T-helper 1 cell treated with Interleukin-12 subunit alpha and Interleukin-12 subunit beta and Interleukin-4 antibody, amounts not matched to agents 30 μg/mL and 1 μg/mL, for 36 hours (primary cell): ENCODE data around the gene ROS1.
"Not testable (repeated sequence)": the region's sequence is repeated elsewhere in the genome, so short reads cannot be mapped to it uniquely, and the experiment has no call there.

ENCODE experiments used
- H3K27ac Mint-ChIP-seq: one replicate; pipeline ENCODE4 v1.8.0; 2021; ENCODE audit warnings: mild to moderate bottlenecking, mixed read lengths
- H3K27me3 Mint-ChIP-seq: one replicate; pipeline ENCODE4 v1.8.0; 2021; ENCODE audit warnings: low read depth, mixed read lengths
- H3K36me3 Mint-ChIP-seq: one replicate; pipeline ENCODE4 v1.8.0; 2021; ENCODE audit warnings: low read depth, mixed read lengths
- H3K4me1 Mint-ChIP-seq: one replicate; pipeline ENCODE4 v1.8.0; 2021; ENCODE audit warnings: low read depth, mixed read lengths
- H3K4me3 Mint-ChIP-seq: one replicate; pipeline ENCODE4 v1.8.0; 2021; ENCODE audit warnings: mild to moderate bottlenecking, moderate library complexity, mixed read lengths
- H3K9me3 Mint-ChIP-seq: one replicate; pipeline ENCODE4 v1.8.0; 2021; ENCODE audit warnings: mixed read lengths

The ROS1 gene

GRCh38 chr6:117265410-117266256, 160.1 kb downstream of the ROS1 start, which contains the start of gene VGLL2:
Gene VGLL2, plus strand, starts transcription at chr6:117265558. Its CDS starts 206 bp downstream, at chr6:117265764.
- H3K4me1 Mint-ChIP-seq, result peaks cover 11% of the 10 kb centered on the region
- no peak within 1 kb of the TSS for H3K27ac Mint-ChIP-seq
- H3K4me3 Mint-ChIP-seq, result peak within 1 kb of the TSS; percentile 54
- peaks cover 88% of the 10 kb centered on the region for H3K27me3 Mint-ChIP-seq
- H3K36me3 Mint-ChIP-seq, result peaks cover 2% of the 10 kb centered on the region
- H3K9me3 Mint-ChIP-seq, result peaks cover 4% of the 10 kb centered on the region

GRCh38 chr6:117264692-117265409, 160.9 kb downstream of the ROS1 start:
- Mint-ChIP-seq H3K4me3 (peak overlapping the region; percentile 54), H3K9me3 (peaks cover 4% of the 10 kb centered on the region), H3K36me3 (peaks cover 2% of the 10 kb centered on the region), H3K27ac (no peak overlapping the region), H3K4me1 (peaks cover 11% of the 10 kb centered on the region), H3K27me3 (peaks cover 90% of the 10 kb centered on the region)

GRCh38 chr6:117264369-117264691, 161.4 kb downstream of the ROS1 start:
- H3K36me3 Mint-ChIP-seq, result peaks cover 2% of the 10 kb centered on the region
- H3K9me3 Mint-ChIP-seq, result peaks cover 4% of the 10 kb centered on the region
- no peak overlapping the region for H3K4me3 Mint-ChIP-seq
- peak overlapping the region; percentile 52 for H3K27ac Mint-ChIP-seq
- peaks cover 85% of the 10 kb centered on the region for H3K27me3 Mint-ChIP-seq
- peaks cover 11% of the 10 kb centered on the region for H3K4me1 Mint-ChIP-seq

- Mint-ChIP-seq H3K27me3 (peaks cover 76% of the 10 kb centered on the region), H3K4me3 (no peak overlapping the region), H3K9me3 (peaks cover 4% of the 10 kb centered on the region), H3K36me3 (peaks cover 2% of the 10 kb centered on the region), H3K27ac (no peak overlapping the region), H3K4me1 (peaks cover 11% of the 10 kb centered on the region)
These were observed 162.3 kb downstream of the ROS1 start for GRCh38 chr6:117263353-117263927.

- peaks cover 69% of the 10 kb centered on the region for H3K27me3 Mint-ChIP-seq
- peaks cover 4% of the 10 kb centered on the region for H3K9me3 Mint-ChIP-seq
- H3K27ac Mint-ChIP-seq, result no peak overlapping the region
- no peak overlapping the region for H3K4me3 Mint-ChIP-seq
- peaks cover 2% of the 10 kb centered on the region for H3K36me3 Mint-ChIP-seq
- H3K4me1 Mint-ChIP-seq, result peaks cover 11% of the 10 kb centered on the region
These were observed 162.9 kb downstream of the ROS1 start for GRCh38 chr6:117262799-117263198.

- Mint-ChIP-seq H3K4me3 (no peak overlapping the region), H3K4me1 (no peaks in the 10 kb centered on the region), H3K9me3 (no peaks in the 10 kb centered on the region), H3K36me3 (no peaks in the 10 kb centered on the region), H3K27me3 (no peaks in the 10 kb centered on the region), H3K27ac (no peak overlapping the region)
These were observed 172.0 kb downstream of the ROS1 start for GRCh38 chr6:117253785-117254184.

GRCh38 chr6:117244979-117245378, 180.8 kb downstream of the ROS1 start:
- not testable (repeated sequence) for H3K4me1 Mint-ChIP-seq, H3K9me3 Mint-ChIP-seq, H3K27ac Mint-ChIP-seq, H3K36me3 Mint-ChIP-seq, H3K4me3 Mint-ChIP-seq, H3K27me3 Mint-ChIP-seq

GRCh38 chr6:117244571-117244970, 181.2 kb downstream of the ROS1 start:
- not testable (repeated sequence) for H3K4me3 Mint-ChIP-seq, H3K9me3 Mint-ChIP-seq, H3K27ac Mint-ChIP-seq, H3K4me1 Mint-ChIP-seq, H3K27me3 Mint-ChIP-seq, H3K36me3 Mint-ChIP-seq
